ACHN (cell line): ENCODE results near the gene CEP95.

ENCODE experiments used
- DNase-seq: peaks from one replicate; pipeline ENCODE4 v3.0.0-alpha.2; 2015
- in situ Hi-C: cut with HindIII; loops from 2 replicates; pipeline ENCODE4 v1.10.0; 2017; ENCODE audit warnings: low sequenced_read_pairs, low pct_ligation_motif_present, low pct_unique_long_range_greater_than_20kb

Gene CEP95

GRCh38 chr17:64505340-64506200 lies 1.2 kb upstream of the CEP95 start:
- peak; percentile 87 for DNase-seq
- in situ Hi-C loops = no loop called here

GRCh38 chr17:64506201-64506575 lies 589 bp upstream of the CEP95 start, which contains the start of gene DDX5:
DDX5 (minus strand) TSS chr17:64506289; CDS start chr17:64506119, 170 bp downstream.
- in situ Hi-C loops = no loop called here

GRCh38 chr17:64507413-64507782 lies 621 bp downstream of the CEP95 start:
- in situ Hi-C loops = no loop called here
- peak; percentile 83 for DNase-seq

More at GRCh38 chr17:64506201-64506575, 589 bp upstream of the CEP95 start, which contains the start of gene DDX5:
- DNase-seq = peak; percentile 98

GRCh38 chr17:64508683-64509082 lies 1.9 kb downstream of the CEP95 start:
- no peak for DNase-seq
- in situ Hi-C loops = no loop called here

- DNase-seq = no peak
- in situ Hi-C loops = no loop called here
Measured at GRCh38 chr17:64509179-64509578, 2.4 kb downstream of the CEP95 start.

GRCh38 chr17:64515419-64515818 lies 8.6 kb downstream of the CEP95 start:
- DNase-seq = no peak
- in situ Hi-C loops = no loop called here

GRCh38 chr17:64515829-64516228 lies 9.1 kb downstream of the CEP95 start:
- DNase-seq = no peak
- in situ Hi-C loops = no loop called here

- in situ Hi-C loops = no loop called here
- DNase-seq = no peak
Measured at GRCh38 chr17:64519601-64520000, 12.8 kb downstream of the CEP95 start.

- in situ Hi-C loops = no loop called here
- no peak for DNase-seq
Measured at GRCh38 chr17:64520359-64520758, 13.6 kb downstream of the CEP95 start.

GRCh38 chr17:64527914-64528313 lies 21.1 kb downstream of the CEP95 start:
- in situ Hi-C loops = no loop called here
- DNase-seq = no peak

GRCh38 chr17:64529221-64529620 lies 22.4 kb downstream of the CEP95 start:
- DNase-seq = no peak
- in situ Hi-C loops = no loop called here

GRCh38 chr17:64531955-64532371 lies 25.2 kb downstream of the CEP95 start:
- in situ Hi-C loops = no loop called here
- DNase-seq = no peak

GRCh38 chr17:64532409-64532808 lies 25.6 kb downstream of the CEP95 start:
- in situ Hi-C loops = no loop called here
- DNase-seq = no peak

- no peak for DNase-seq
- in situ Hi-C loops = no loop called here
Measured at GRCh38 chr17:64533784-64534183, 27.0 kb downstream of the CEP95 start.

- in situ Hi-C loops = no loop called here
- peak; percentile 41 for DNase-seq
Measured at GRCh38 chr17:64534187-64534586, 27.4 kb downstream of the CEP95 start.

- in situ Hi-C loops = no loop called here
- DNase-seq = no peak
Measured at GRCh38 chr17:64535357-64535756, 28.6 kb downstream of the CEP95 start.

GRCh38 chr17:64536913-64537312 lies 30.1 kb downstream of the CEP95 start:
- in situ Hi-C loops = no loop called here

GRCh38 chr17:64537488-64537887 lies 30.7 kb downstream of the CEP95 start:
- in situ Hi-C loops = no loop called here
- no peak for DNase-seq

More at GRCh38 chr17:64536913-64537312, 30.1 kb downstream of the CEP95 start:
- no peak for DNase-seq

- no peak for DNase-seq
- in situ Hi-C loops = no loop called here
Measured at GRCh38 chr17:64538508-64539130, 31.8 kb downstream of the CEP95 start.
